ENCODE results near the gene IL1R1.

Gene IL1R1

GRCh38 chr2:102129082-102129481, 13.5 kb upstream of the IL1R1 start:
- no peak for DNase-seq (ENCODE audit: low spot score)
- Histone ChIP-seq H3K9me3 (ENCODE audit: severe bottlenecking) (no peaks in the 10 kb centered on the region), H3K36me3 (ENCODE audit: low read depth) (no peaks in the 10 kb centered on the region), H3K4me1 (ENCODE audit: insufficient read depth, poor library complexity, severe bottlenecking) (peaks cover 19% of the 10 kb centered on the region), H3K27ac (ENCODE audit: poor library complexity, severe bottlenecking) (peak overlapping the region; percentile 82), H3K27me3 (ENCODE audit: insufficient read depth, poor library complexity, severe bottlenecking) (no peaks in the 10 kb centered on the region), H3K4me3 (ENCODE audit: severe bottlenecking) (no peak overlapping the region)
- TF ChIP-seq CTCF (IDR thresholded peaks at IDR 0.05; ENCODE audit: poor library complexity, severe bottlenecking): no peak
- ATAC-seq (ENCODE audit: low read depth): no peak

GRCh38 chr2:102129951-102130646, 12.4 kb upstream of the IL1R1 start:
- ATAC-seq (ENCODE audit: low read depth) (no peak), DNase-seq (ENCODE audit: low spot score) (no peak)
- no peaks in the 10 kb centered on the region for H3K9me3 ChIP-seq (ENCODE audit: severe bottlenecking)
- H3K4me3 ChIP-seq (ENCODE audit: severe bottlenecking): no peak overlapping the region
- H3K27ac ChIP-seq (ENCODE audit: poor library complexity, severe bottlenecking): no peak overlapping the region
- H3K4me1 ChIP-seq (ENCODE audit: insufficient read depth, poor library complexity, severe bottlenecking): peaks cover 19% of the 10 kb centered on the region
- H3K27me3 ChIP-seq (ENCODE audit: insufficient read depth, poor library complexity, severe bottlenecking): no peaks in the 10 kb centered on the region
- H3K36me3 ChIP-seq (ENCODE audit: low read depth): no peaks in the 10 kb centered on the region
- TF ChIP-seq CTCF (IDR thresholded peaks at IDR 0.05; ENCODE audit: poor library complexity, severe bottlenecking): no peak

- ATAC-seq (ENCODE audit: low read depth) (no peak), DNase-seq (ENCODE audit: low spot score) (no peak)
- Histone ChIP-seq H3K27ac (ENCODE audit: poor library complexity, severe bottlenecking) (no peak overlapping the region), H3K36me3 (ENCODE audit: low read depth) (no peaks in the 10 kb centered on the region), H3K9me3 (ENCODE audit: severe bottlenecking) (no peaks in the 10 kb centered on the region), H3K27me3 (ENCODE audit: insufficient read depth, poor library complexity, severe bottlenecking) (no peaks in the 10 kb centered on the region), H3K4me1 (ENCODE audit: insufficient read depth, poor library complexity, severe bottlenecking) (peaks cover 19% of the 10 kb centered on the region), H3K4me3 (ENCODE audit: severe bottlenecking) (no peak overlapping the region)
- TF ChIP-seq CTCF (IDR thresholded peaks at IDR 0.05; ENCODE audit: poor library complexity, severe bottlenecking): no peak
Measured at GRCh38 chr2:102130647-102130991, 11.9 kb upstream of the IL1R1 start.

- H3K9me3 ChIP-seq (ENCODE audit: severe bottlenecking): no peaks in the 10 kb centered on the region
- no peak for DNase-seq (ENCODE audit: low spot score)
- peaks cover 19% of the 10 kb centered on the region for H3K4me1 ChIP-seq (ENCODE audit: insufficient read depth, poor library complexity, severe bottlenecking)
- TF ChIP-seq CTCF (IDR thresholded peaks at IDR 0.05; ENCODE audit: poor library complexity, severe bottlenecking): no peak
- ATAC-seq (ENCODE audit: low read depth): no peak
- no peak overlapping the region for H3K4me3 ChIP-seq (ENCODE audit: severe bottlenecking)
- no peaks in the 10 kb centered on the region for H3K36me3 ChIP-seq (ENCODE audit: low read depth)
- H3K27me3 ChIP-seq (ENCODE audit: insufficient read depth, poor library complexity, severe bottlenecking): no peaks in the 10 kb centered on the region
- H3K27ac ChIP-seq (ENCODE audit: poor library complexity, severe bottlenecking): no peak overlapping the region
Measured at GRCh38 chr2:102131564-102131963, 11.0 kb upstream of the IL1R1 start.

GRCh38 chr2:102137138-102137537, 5.4 kb upstream of the IL1R1 start:
- H3K27me3 ChIP-seq (ENCODE audit: insufficient read depth, poor library complexity, severe bottlenecking): no peaks in the 10 kb centered on the region
- no peak overlapping the region for H3K27ac ChIP-seq (ENCODE audit: poor library complexity, severe bottlenecking)
- DNase-seq (ENCODE audit: low spot score) (no peak), ATAC-seq (ENCODE audit: low read depth) (no peak)
- no peaks in the 10 kb centered on the region for H3K36me3 ChIP-seq (ENCODE audit: low read depth)
- no peaks in the 10 kb centered on the region for H3K4me1 ChIP-seq (ENCODE audit: insufficient read depth, poor library complexity, severe bottlenecking)
- no peak overlapping the region for H3K4me3 ChIP-seq (ENCODE audit: severe bottlenecking)
- H3K9me3 ChIP-seq (ENCODE audit: severe bottlenecking): no peaks in the 10 kb centered on the region
- no peak for TF ChIP-seq CTCF (IDR thresholded peaks at IDR 0.05; ENCODE audit: poor library complexity, severe bottlenecking)
